Smooth muscle cell (in vitro differentiated cells): Measurements from ENCODE around the gene RPF1. TPM values are rescaled to one million over a fixed set of nuclear protein-coding genes. Genes with fewer than 3 reads are reported as not detected.

Experiments
- DNase-seq: peaks from one replicate; lab custom pipeline; 2025; ENCODE audit not compliant: unreplicated experiment; lab: John Stamatoyannopoulos, UW
- H2AFZ ChIP-seq: fragments of 200-600 bp; sonication (generic); 2 replicates; pipeline ENCODE4 v1.6.0; 2016; ENCODE audit warnings: antibody characterized with exemption, low read depth, mild to moderate bottlenecking
- H3F3A ChIP-seq: fragments of 200-600 bp; sonication (generic); 2 replicates; pipeline ENCODE4 v1.6.0; 2017; ENCODE audit warnings: antibody characterized with exemption, low read depth
- H3K27ac ChIP-seq: fragments of 200-600 bp; sonication (generic); 2 replicates; pipeline ENCODE4 v1.5.1; 2016; ENCODE audit warnings: low read depth, mild to moderate bottlenecking
- H3K27me3 ChIP-seq: fragments of 200-600 bp; sonication (generic); 2 replicates; pipeline ENCODE4 v1.6.1; 2016; ENCODE audit warnings: low read depth, mild to moderate bottlenecking
- H3K36me3 ChIP-seq: fragments of 200-600 bp; sonication (generic); 2 replicates; pipeline ENCODE4 v1.5.1; 2016; ENCODE audit warnings: low read depth
- H3K4me1 ChIP-seq: fragments of 200-600 bp; sonication (generic); 2 replicates; pipeline ENCODE4 v1.5.1; 2016; ENCODE audit warnings: low read depth
- H3K4me2 ChIP-seq: fragments of 200-600 bp; sonication (generic); 2 replicates; pipeline ENCODE4 v1.6.0; 2016; ENCODE audit warnings: mild to moderate bottlenecking
- H3K4me3 ChIP-seq: fragments of 200-600 bp; sonication (generic); 2 replicates; pipeline ENCODE4 v1.5.1; 2016; ENCODE audit warnings: mild to moderate bottlenecking
- H3K79me2 ChIP-seq: fragments of 200-600 bp; sonication (generic); 2 replicates; pipeline ENCODE4 v1.6.0; 2016; ENCODE audit warnings: low read depth, mild to moderate bottlenecking
- H3K9ac ChIP-seq: fragments of 200-600 bp; sonication (generic); 2 replicates; pipeline ENCODE4 v1.6.0; 2016; ENCODE audit warnings: low read depth
- H3K9me3 ChIP-seq: fragments of 200-600 bp; sonication (generic); replicated peaks from 2 replicates; pipeline ENCODE4 v1.5.1; 2016; ENCODE audit warnings: low read depth
- H4K20me1 ChIP-seq: fragments of 200-600 bp; sonication (generic); 2 replicates; pipeline ENCODE4 v1.6.0; 2016; ENCODE audit warnings: low read depth
- CTCF ChIP-seq: fragments of 200-600 bp; sonication (generic); IDR thresholded peaks from 2 replicates; pipeline ENCODE4 v1.5.1; 2017; ENCODE audit warnings: borderline replicate concordance, mild to moderate bottlenecking, antibody characterized with exemption; ENCODE audit not compliant: insufficient read depth, poor library complexity, severe bottlenecking
- WGBS: methylation state at CpG from one replicate; pipeline ENCODE4 v1.1.7; 2016; ENCODE audit warnings: low lambda C conversion rate; 5-methylcytosine and 5-hydroxymethylcytosine counted together
- polyA plus RNA-seq: library from polyadenylated mRNA; unstranded; fragments of >200 nt; fragmentation: Nextera tagmentation; extraction: Ambion mirVana; gene quantifications from 2 replicates; pipeline ENCODE4 v1.2.1, GENCODE V29; 2016
- total RNA-seq: library from RNA; depleted of rRNA; stranded (reverse); fragments of >200 nt; gene quantifications from 2 replicates; pipeline ENCODE4 v1.2.3, GENCODE V29; 2014

RPF1 gene
- total and polyA plus RNA-seq, 2 experiments from 2014 or later = 33.2 to 78.9 TPM

GRCh38 chr1:84508510-84508909 lies 29.4 kb downstream of the RPF1 start:
- no peaks in the 10 kb centered on the region for H3K9me3 ChIP-seq
- no peaks in the 10 kb centered on the region for H3K36me3 ChIP-seq
- no peak for DNase-seq
- no peaks in the 10 kb centered on the region for H3K27me3 ChIP-seq
- peaks cover 24% of the 10 kb centered on the region for H3K79me2 ChIP-seq
- peaks cover 18% of the 10 kb centered on the region for H4K20me1 ChIP-seq
- no peak overlapping the region for H3K4me3 ChIP-seq
- H3K27ac ChIP-seq = no peak overlapping the region
- no peak overlapping the region for H3K4me2 ChIP-seq
- no peak overlapping the region for H2AFZ ChIP-seq
- H3K9ac ChIP-seq = no peak overlapping the region
- TF ChIP-seq CTCF = no peak
- peaks cover 8% of the 10 kb centered on the region for H3F3A ChIP-seq
- H3K4me1 ChIP-seq = peaks cover 18% of the 10 kb centered on the region
- 97% methylated on average over 1 of the region's 1 CpG for WGBS

GRCh38 chr1:84509029-84509428 lies 30.0 kb downstream of the RPF1 start:
- Histone ChIP-seq H3K27me3 (no peaks in the 10 kb centered on the region), H3K9me3 (no peaks in the 10 kb centered on the region), H4K20me1 (peaks cover 13% of the 10 kb centered on the region), H3K27ac (no peak overlapping the region), H3F3A (peaks cover 8% of the 10 kb centered on the region), H3K36me3 (no peaks in the 10 kb centered on the region), H3K9ac (no peak overlapping the region), H3K4me1 (peaks cover 13% of the 10 kb centered on the region), H3K79me2 (peaks cover 19% of the 10 kb centered on the region), H3K4me3 (no peak overlapping the region), H2AFZ (no peak overlapping the region), H3K4me2 (no peak overlapping the region)
- no peak for DNase-seq
- TF ChIP-seq CTCF = no peak
- WGBS = 99% methylated on average over 4 of the region's 4 CpGs

DNA sequence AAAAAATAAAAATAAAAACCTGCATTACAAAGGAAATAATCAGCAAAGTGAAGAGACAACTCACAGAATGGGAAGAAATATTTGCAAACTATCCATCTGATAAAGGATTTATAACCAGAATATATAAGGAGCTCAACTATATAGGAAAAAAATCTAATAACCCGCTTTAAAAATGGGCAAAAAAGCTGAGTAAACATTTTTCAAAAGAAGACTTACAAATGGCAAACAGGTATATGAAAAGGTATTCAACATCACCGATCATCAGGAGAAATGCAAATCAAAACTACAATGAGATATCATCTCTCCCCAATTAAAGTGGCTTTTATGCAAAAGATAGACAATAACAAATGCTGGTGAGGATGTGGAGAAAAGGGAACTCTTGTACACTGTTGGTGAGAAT lies 31.1 kb downstream of the RPF1 start:
- no peak for TF ChIP-seq CTCF
- no peaks in the 10 kb centered on the region for H3K27me3 ChIP-seq
- no peak overlapping the region for H3K9ac ChIP-seq
- no peak overlapping the region for H3K27ac ChIP-seq
- no peak for DNase-seq
- no peaks in the 10 kb centered on the region for H3K36me3 ChIP-seq
- 75% methylated on average over 2 of the region's 2 CpGs for WGBS
- H2AFZ ChIP-seq = no peak overlapping the region
- H3K9me3 ChIP-seq = no peaks in the 10 kb centered on the region
- H3K4me2 ChIP-seq = no peak overlapping the region
- H3K4me3 ChIP-seq = no peak overlapping the region
- peaks cover 8% of the 10 kb centered on the region for H3F3A ChIP-seq
- H3K4me1 ChIP-seq = peaks cover 5% of the 10 kb centered on the region
- peaks cover 8% of the 10 kb centered on the region for H3K79me2 ChIP-seq
- peaks cover 1% of the 10 kb centered on the region for H4K20me1 ChIP-seq

GRCh38 chr1:84510668-84511067 lies 31.6 kb downstream of the RPF1 start:
- Histone ChIP-seq H3K36me3 (no peaks in the 10 kb centered on the region), H3K4me2 (no peak overlapping the region), H3K9ac (no peak overlapping the region), H3K4me3 (no peak overlapping the region), H3F3A (peaks cover 8% of the 10 kb centered on the region), H4K20me1 (no peaks in the 10 kb centered on the region), H3K27me3 (no peaks in the 10 kb centered on the region), H3K27ac (no peak overlapping the region), H3K4me1 (peaks cover 5% of the 10 kb centered on the region), H3K79me2 (peaks cover 3% of the 10 kb centered on the region), H3K9me3 (no peaks in the 10 kb centered on the region), H2AFZ (no peak overlapping the region)
- 66% methylated on average over 3 of the region's 3 CpGs for WGBS
- DNase-seq = no peak
- TF ChIP-seq CTCF = no peak
